A549 treated with AZD2906 at 1 μM for 4 hours (cell line): Measurements from ENCODE around the gene KXD1. TPM values are rescaled to one million over a fixed set of nuclear protein-coding genes. Genes with fewer than 3 reads are reported as not detected.

Experiments
- total RNA-seq: library from RNA; stranded (reverse); fragments of 200-300 nt; extraction: Qiagen RNA extraction; gene quantifications from 5 replicates; pipeline ENCODE4 v1.2.3, GENCODE V29; 2022

Gene KXD1, protein sequence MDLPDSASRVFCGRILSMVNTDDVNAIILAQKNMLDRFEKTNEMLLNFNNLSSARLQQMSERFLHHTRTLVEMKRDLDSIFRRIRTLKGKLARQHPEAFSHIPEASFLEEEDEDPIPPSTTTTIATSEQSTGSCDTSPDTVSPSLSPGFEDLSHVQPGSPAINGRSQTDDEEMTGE
- 82.7 to 107 TPM (median 102 TPM) in 5 replicates for total RNA-seq

DNA sequence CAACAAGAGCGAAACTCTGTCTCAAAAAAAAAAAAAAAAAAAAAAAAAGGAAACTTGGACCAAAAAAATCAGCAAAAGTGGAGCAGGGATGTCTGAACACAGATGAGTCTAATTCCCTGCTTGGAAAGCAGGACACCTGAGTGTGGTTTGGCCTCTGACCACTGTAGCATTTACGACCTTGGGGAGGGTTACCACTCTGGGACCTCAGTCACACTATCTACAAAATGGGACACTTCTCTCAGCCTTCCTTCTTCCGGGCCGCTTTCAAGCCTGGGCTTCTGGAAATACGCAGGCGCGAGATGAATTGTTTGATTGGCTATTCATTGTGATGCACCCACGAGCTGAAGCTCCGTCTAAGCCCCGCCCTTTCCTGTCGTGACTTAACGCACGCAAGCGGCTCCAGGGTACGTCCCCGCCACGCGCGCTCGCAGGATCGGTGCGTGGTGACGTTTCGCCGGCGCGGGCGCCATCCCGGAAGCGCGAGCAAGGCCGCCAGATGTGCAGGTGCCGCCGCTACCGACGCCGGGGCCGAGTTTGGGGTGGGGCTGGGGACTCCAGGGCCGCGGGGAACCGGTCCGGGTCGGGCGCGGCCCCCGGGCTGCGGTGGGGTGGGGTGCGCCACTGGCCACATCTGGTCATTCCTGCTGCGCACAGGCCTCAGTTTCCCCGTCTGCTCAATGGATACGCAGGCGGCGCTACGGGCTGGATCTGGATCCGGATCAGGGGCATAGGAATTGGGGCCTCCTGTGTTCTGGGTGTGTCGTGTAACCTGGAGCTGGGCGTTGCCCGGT is at the start of gene KXD1:
Gene KXD1, plus strand, starts transcription at position 460 of the 791 bp plus-strand sequence. CDS start 4,187 bp downstream, outside the sequence.

DNA sequence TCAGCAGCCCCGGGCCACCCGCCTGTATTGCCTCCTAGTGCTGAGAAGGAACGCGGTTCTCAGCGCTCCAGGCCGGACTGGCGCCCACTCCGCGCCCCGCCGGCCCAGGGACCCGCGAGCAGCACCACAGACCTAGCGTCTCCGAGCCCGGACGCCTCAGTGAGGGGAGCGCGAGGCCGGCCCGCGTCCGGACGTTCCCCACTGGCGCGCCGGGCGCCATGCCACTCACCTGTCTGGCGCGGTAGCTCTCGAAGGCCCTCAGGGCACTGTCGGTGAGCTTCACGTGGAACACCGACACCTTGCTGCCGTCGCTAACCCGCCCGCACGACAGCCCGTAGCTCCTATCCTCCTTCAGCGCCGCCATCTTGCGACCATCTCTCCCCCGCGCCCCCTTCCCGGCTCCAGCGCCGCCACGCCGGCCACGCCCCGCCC is 36.0 kb upstream of the KXD1 start, which contains the start of gene ELL:
Gene ELL, minus strand, starts transcription at position 379 of the 432 bp plus-strand sequence. Its CDS starts 15 bp downstream, at position 364.

DNA sequence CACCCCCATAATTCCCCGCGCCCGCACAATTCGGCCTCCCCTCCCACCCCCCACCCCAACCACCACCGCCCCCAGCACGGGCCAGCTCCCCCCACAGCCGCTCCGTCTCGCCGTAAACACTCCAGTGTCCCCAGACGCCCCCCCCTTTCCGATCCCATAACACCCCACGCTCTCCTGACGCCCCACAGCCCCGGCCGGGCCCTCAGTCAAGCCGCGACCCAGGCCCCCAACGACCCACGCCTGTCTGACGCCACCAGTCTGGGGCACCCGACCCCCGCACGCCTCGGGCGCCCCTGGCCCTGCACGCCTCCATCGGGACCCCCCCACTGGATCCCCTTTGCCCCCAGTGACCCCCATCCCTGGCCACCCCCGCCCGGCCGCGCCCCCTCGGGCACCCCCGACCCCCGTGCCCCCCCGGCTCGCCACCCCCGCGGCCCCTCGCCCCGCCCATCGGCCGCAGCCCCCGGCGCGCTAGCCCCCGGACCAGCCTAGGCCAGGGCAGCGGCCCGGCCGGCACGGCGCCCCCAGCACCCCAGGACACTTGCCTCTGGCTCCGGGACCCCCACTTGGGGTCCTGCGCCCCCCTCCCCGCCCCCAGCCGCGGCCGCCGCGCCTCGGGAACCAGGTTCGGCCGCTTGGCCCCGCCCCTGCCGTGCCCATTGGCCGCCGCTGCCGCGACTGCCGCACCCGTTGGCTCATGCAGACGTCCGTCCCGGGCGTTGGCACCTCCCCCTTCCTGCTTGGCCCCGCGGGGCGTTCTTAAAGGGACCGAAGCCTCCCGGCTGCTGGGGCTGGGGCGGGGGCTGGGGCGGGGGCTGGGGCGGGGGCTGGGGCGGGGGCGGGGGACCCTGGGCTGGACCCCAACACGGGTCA is 14.5 kb upstream of the KXD1 start, which contains the start of gene FKBP8:
Gene FKBP8, minus strand, starts transcription at position 633 of the 873 bp plus-strand sequence. CDS start 1,603 bp downstream, outside the sequence.

DNA sequence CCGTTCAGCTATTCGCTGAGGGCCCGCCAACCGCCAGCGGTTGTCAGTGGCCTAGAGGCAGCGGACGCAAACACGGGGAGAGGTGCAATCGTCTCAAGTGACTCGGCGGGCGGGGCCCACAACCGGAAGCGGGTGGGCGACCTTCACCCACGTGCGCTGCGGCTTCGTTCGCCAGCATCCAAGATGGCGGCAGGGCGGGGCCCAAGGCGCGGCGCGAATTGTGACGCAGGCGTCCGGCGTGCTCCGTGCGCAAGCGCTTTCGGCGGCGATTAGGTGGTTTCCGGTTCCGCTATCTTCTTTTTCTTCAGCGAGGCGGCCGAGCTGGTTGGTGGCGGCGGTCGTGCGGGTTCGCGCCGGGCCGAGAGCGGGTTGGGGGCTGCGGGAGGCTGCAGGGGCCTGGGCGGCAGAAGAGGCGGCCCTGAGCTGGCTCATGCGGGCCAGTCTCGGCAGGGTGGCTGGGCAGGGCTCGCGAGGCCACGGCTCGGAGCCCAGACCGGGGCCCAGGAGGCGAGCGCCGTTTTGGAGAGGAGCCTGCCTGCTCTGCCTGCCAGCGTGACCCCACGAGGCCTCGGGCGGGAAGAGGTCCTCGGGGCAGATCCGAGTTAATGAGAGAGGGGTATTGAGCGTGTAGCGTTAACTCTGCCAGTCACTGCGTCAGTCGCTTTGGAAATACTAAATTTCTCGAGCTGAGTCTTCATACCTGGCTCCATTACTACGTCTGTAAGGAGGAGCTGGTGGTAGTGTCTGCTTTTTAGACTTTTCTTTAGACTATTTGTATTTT is 14.1 kb downstream of the KXD1 start, which contains the start of gene UBA52:
Gene UBA52, plus strand, starts transcription at position 294 of the 781 bp plus-strand sequence. CDS start 1,444 bp downstream, outside the sequence.

DNA sequence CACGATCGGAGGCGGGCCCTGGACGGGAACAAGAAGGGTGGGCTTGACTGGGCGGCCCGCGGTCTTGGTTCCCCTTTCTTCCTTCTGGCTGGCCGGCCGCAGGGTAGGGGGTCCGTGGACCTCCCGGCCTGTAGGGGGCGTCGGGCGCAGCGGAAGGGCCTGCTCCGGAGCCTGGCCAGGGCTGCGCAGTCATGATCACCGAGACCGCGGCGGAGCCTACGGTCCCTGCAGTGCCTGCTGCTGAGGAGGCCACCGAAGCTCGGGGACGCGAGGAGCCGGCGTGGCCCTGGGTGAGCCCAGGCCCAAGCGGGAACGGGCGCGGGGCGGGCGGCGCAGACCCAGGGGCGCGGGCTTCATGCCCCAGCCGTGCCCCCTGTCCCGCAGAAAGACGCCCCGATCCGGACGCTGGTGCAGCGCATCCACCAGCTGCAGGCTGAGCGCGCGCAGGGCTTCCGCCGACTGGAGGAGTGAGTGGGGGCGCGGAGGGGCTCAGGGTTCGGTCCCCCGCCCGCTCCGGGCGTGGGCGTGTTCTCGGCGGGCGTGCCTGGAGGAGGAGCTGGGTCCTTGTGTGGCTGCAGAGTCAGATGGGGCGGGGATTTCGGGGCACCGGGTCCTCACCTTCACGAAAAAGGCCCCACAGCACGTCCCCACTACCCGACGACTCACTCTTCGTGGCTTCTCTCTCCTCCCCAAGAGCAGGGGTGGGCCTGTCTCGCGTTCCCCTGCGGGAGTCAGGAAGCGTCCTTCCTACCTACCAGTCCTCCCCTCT is 31.1 kb downstream of the KXD1 start, which contains the start of gene REX1BD:
Gene REX1BD, plus strand, starts transcription at position 188 of the 769 bp plus-strand sequence. Its CDS starts 4 bp downstream, at position 192.

DNA sequence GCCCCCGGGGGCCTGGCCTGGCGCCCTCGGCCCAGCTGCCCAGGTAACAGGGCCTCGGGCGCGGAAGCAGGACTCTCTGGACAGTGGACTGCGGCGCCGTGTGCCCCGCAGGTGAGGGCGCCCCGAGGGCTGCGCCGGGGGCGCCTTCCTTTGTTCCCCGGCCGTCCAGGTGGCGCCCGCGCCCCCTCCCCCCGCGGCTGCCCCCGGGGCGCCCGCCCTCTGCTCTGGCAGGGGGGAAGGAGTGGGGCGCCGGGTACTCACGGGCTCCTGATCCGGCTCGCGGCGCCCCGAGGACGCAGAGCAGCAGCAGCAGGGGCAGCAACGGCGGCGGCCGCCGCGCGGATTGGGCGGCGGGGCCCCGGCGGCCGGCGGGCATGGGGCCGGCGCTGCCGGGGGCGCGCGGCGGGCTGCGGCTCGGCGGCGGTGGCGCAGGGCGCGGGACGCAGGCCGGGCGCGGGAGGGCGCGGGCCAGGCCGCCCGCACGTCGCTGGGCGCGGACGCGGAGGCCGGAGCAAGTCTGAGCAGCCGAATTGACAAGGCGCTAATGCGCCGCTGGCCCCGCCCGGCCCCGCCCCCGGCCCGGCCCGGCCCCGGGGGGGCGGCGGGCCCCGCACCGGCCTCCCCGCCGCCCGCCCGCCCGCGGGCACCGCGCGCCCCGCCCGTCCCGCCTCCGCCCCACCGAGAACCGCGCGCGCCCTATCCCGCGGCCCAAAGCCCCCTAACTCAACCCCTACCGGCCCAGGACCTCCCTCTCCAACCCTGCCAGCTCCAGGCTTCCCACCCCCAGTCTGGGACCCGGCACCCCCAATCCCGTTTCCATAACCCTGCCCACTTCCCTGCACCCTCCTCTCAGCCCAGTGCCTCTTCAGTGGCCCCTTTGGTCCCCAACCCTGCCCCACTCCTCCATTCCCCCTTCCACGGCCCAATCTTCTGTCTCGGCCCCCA is 48.9 kb downstream of the KXD1 start, which contains the start of gene CRLF1:
Gene CRLF1, minus strand, starts transcription at position 519 of the 945 bp plus-strand sequence. Its CDS starts 143 bp downstream, at position 376.

DNA sequence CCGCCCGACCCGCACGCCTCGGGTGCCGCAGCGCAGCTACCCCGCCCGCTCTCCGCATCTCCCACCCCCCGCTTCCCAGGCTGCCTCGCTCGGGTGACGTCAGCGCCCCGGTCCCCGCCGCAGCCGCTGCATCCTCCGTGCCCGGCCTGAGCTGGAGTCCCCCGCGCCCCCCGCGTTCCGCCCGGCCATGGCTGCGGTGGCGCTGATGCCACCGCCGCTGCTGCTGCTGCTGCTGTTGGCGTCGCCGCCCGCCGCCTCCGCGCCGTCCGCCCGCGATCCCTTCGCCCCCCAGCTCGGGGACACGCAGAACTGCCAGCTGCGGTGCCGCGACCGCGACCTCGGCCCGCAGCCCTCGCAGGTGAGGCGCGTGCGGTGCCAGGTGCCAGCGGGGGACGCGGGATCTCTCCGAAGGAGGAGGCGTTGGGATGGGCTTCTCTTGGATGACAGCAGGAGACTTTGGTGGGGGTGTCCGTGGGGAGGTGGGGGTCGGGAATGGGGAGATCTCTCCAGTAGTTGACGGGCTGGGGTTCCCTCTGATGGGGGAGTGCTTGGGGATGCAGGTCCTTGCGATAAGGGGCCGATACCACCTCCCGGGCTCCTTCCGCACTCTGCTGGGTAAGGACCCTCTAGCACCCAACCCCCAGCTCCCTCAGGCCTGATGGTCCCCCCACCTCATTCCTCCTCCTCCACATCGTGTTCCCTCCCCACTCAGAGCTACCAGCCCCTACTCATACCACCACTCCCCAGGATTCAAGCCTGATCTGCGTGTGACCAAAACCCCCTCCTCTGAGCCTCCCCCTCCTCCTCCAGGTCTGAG is 55.3 kb downstream of the KXD1 start, which contains the start of gene TMEM59L:
Gene TMEM59L, plus strand, starts transcription at position 99 of the 817 bp plus-strand sequence. Its CDS starts 89 bp downstream, at position 188.

Other genes starting within 250 kb of the KXD1 start
- 220 to 252 TPM (median 232 TPM) in 5 replicates for gene LSM4, start 234.8 kb upstream of the KXD1 start, total RNA-seq
- 1.8 to 2.8 TPM (median 2.2 TPM) in 5 replicates for gene PGPEP1, start 217.3 kb upstream of the KXD1 start, total RNA-seq
- 10.6 to 23.6 TPM (median 18.0 TPM) in 5 replicates for gene GDF15, start 171.7 kb upstream of the KXD1 start, total RNA-seq
- gene LRRC25, start 160.2 kb upstream of the KXD1 start, total RNA-seq, result 0.06 TPM in 1 of 5 replicates, not detected in the others
- gene SSBP4, start 138.5 kb upstream of the KXD1 start, total RNA-seq, result 37.8 to 50.9 TPM (median 47.3 TPM) in 5 replicates
- gene ISYNA1, start 119.7 kb upstream of the KXD1 start, total RNA-seq, result 26.7 to 47.4 TPM (median 41.5 TPM) in 5 replicates
- 4.7 to 6.5 TPM (median 5.8 TPM) in 5 replicates for gene ELL, start 35.8 kb upstream of the KXD1 start, total RNA-seq
- 131 to 157 TPM (median 154 TPM) in 5 replicates for gene FKBP8, start 14.3 kb upstream of the KXD1 start, total RNA-seq
- gene UBA52, start 14.0 kb downstream of the KXD1 start, total RNA-seq, result 983 to 1,214 TPM (median 1,180 TPM) in 5 replicates
- 38.4 to 61.9 TPM (median 59.3 TPM) in 5 replicates for gene REX1BD, start 30.9 kb downstream of the KXD1 start, total RNA-seq
- 5.3 to 11.4 TPM (median 10.2 TPM) in 5 replicates for gene CRLF1, start 48.9 kb downstream of the KXD1 start, total RNA-seq
- 4.3 to 7.0 TPM (median 6.3 TPM) in 5 replicates for gene TMEM59L, start 55.0 kb downstream of the KXD1 start, total RNA-seq
- gene KLHL26, start 79.2 kb downstream of the KXD1 start, total RNA-seq, result 3.7 to 5.9 TPM (median 5.4 TPM) in 5 replicates
- 3.1 to 5.6 TPM (median 4.8 TPM) in 5 replicates for gene CRTC1, start 125.8 kb downstream of the KXD1 start, total RNA-seq
- gene COMP, start 233.4 kb downstream of the KXD1 start, total RNA-seq, result 0.18 to 0.39 TPM (median 0.24 TPM) in 5 replicates